PC-3 (cell line): ENCODE data around the gene MAP1LC3B.

Experiments
- EZH2 ChIP-seq: fragments of 300-600 bp; sonication (generic); IDR thresholded peaks from one replicate; pipeline ENCODE4 v1.6.1; 2017; ENCODE audit warnings: antibody characterized with exemption, mild to moderate bottlenecking, low read length; ENCODE audit not compliant: unreplicated experiment
- TF ChIP-seq, protein P1 (sequence below): fragments of 300-600 bp; sonication (generic); conservative IDR thresholded peaks from 2 replicates; pipeline ENCODE4 v1.5.1; 2017; ENCODE audit warnings: antibody characterized with exemption, low read depth, mild to moderate bottlenecking, low read length

DNA sequence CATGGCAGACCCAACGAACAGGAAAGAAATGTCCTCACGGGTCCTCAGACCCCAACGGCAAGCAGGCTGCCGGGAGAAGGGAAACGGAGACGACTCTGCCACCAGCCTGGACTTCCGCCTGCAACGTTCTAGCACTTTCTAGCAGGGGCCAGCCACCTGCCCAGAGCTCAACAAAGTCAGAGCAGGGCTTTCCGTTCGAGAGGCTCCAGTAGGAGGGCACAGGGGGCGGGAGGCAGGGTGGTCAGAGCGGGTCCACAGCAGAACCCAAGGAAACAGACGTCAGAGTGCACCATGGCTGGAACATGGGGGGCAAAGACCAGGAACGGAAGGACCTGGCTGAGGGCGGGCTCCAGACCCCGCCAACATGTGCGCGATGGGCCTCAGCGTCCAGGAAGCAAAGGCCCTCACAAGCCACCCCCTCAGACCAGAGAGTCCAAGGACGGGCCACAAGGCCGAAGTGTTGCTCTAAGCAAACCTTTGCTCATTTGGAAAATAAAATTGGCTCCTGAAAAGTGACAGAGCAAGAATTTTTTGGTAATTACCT, 45.5 kb upstream of the MAP1LC3B start:
- TF ChIP-seq, protein P1, sequence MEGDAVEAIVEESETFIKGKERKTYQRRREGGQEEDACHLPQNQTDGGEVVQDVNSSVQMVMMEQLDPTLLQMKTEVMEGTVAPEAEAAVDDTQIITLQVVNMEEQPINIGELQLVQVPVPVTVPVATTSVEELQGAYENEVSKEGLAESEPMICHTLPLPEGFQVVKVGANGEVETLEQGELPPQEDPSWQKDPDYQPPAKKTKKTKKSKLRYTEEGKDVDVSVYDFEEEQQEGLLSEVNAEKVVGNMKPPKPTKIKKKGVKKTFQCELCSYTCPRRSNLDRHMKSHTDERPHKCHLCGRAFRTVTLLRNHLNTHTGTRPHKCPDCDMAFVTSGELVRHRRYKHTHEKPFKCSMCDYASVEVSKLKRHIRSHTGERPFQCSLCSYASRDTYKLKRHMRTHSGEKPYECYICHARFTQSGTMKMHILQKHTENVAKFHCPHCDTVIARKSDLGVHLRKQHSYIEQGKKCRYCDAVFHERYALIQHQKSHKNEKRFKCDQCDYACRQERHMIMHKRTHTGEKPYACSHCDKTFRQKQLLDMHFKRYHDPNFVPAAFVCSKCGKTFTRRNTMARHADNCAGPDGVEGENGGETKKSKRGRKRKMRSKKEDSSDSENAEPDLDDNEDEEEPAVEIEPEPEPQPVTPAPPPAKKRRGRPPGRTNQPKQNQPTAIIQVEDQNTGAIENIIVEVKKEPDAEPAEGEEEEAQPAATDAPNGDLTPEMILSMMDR, result no peak
- TF ChIP-seq EZH2, result no peak
